B cell (primary cell): Measurements from ENCODE around the gene LMO7. TPM values are rescaled to one million over a fixed set of nuclear protein-coding genes. Genes with fewer than 3 reads are reported as not detected.

Source experiments
- ATAC-seq: fragments of 200-7000 bp; cut with Tn5 transposase; one replicate; pipeline ENCODE4 v1.10.0; 2021; ENCODE audit warnings: low read depth, mild to moderate bottlenecking, moderate number of reproducible peaks, moderate library complexity
- CTCF ChIA-PET: fragments of 350-600 bp; sonication (Branson Sonifier 250); formaldehyde crosslinking; loops from one replicate; lab custom pipeline; 2021; ENCODE audit warnings: antibody characterized with exemption, inconsistent platforms; lab: Charles Lee
- POLR2A ChIA-PET: fragments of 350-600 bp; sonication (Branson Sonifier 250); formaldehyde crosslinking; loops from one replicate; lab custom pipeline; 2021; ENCODE audit warnings: antibody characterized with exemption; lab: Charles Lee
- DNase-seq: peaks from one replicate; pipeline ENCODE4 v3.0.0; 2013
- H2AFZ ChIP-seq: 2 replicates; pipeline ENCODE4 v1.6.1; 2012; ENCODE audit warnings: mild to moderate bottlenecking, low read depth, low read length; ENCODE audit not compliant: insufficient read depth, poor library complexity, severe bottlenecking
- H3K27ac ChIP-seq, 2 donors: 1 replicate in 1 of 2; 2 replicates in 1 of 2; pipeline ENCODE4 v1.5.1; 2012 to 2013; ENCODE audit warnings: low read length in 2 of 2, mild to moderate bottlenecking in 2 of 2, moderate library complexity in 1 of 2
- H3K27me3 ChIP-seq, 4 experiments: fragments of 200-600 bp in 1 of 4; sonication (generic) in 1 of 4; replicated peaks in 1 of 4; 1 replicate in 2 of 4; 2 replicates in 2 of 4; pipeline versions ENCODE4 v1.6.1 to v1.7.0; 2013 to 2016; ENCODE audit warnings: low read length in 3 of 4, mild to moderate bottlenecking in 2 of 4, mixed read lengths in 1 of 4, moderate library complexity in 1 of 4; ENCODE audit not compliant: insufficient read depth in 4 of 4, control insufficient read depth in 3 of 4; ENCODE audit errors: control extremely low read depth in 1 of 4
- H3K36me3 ChIP-seq, 2 experiments: replicated peaks in 1 of 2; 1 replicate in 1 of 2; 2 replicates in 1 of 2; pipeline versions ENCODE4 v1.6.1 to v1.7.1; 2013; ENCODE audit warnings: low read length in 1 of 2; ENCODE audit not compliant: insufficient read depth in 2 of 2, control insufficient read depth in 1 of 2; ENCODE audit errors: control extremely low read depth in 1 of 2, extremely low read depth in 1 of 2
- H3K4me1 ChIP-seq, 2 donors: fragments of 200-600 bp in 1 of 2; sonication (generic) in 1 of 2; 1 replicate in 1 of 2; 2 replicates in 1 of 2; pipeline versions ENCODE4 v1.5.1 to v1.6.1; 2013 to 2017; ENCODE audit warnings: low read length in 2 of 2; ENCODE audit not compliant: control insufficient read depth in 2 of 2, insufficient read depth in 2 of 2
- H3K4me2 ChIP-seq: replicated peaks from 2 replicates; pipeline ENCODE3; 2012; ENCODE audit warnings: mild to moderate bottlenecking, low read depth, low read length; ENCODE audit not compliant: poor library complexity, severe bottlenecking
- H3K4me3 ChIP-seq, 5 experiments: fragments of 200-600 bp in 1 of 5; sonication (generic) in 1 of 5; 1 replicate in 3 of 5; 2 replicates in 2 of 5; pipeline versions ENCODE4 v1.5.1 to v1.7.0; 2011 to 2016; ENCODE audit warnings: low read length in 4 of 5, mild to moderate bottlenecking in 4 of 5, low read depth in 2 of 5, control low read depth in 1 of 5, moderate library complexity in 1 of 5; ENCODE audit not compliant: insufficient read depth in 1 of 5; ENCODE audit errors: control extremely low read depth in 1 of 5, extremely low read depth in 1 of 5
- H3K79me2 ChIP-seq: fragments of 200-600 bp; sonication (generic); one replicate; pipeline ENCODE4 v1.6.0; 2016; ENCODE audit warnings: low read length; ENCODE audit not compliant: control insufficient read depth, insufficient read depth
- H3K9ac ChIP-seq: fragments of 200-600 bp; sonication (generic); 2 replicates; pipeline ENCODE4 v1.6.1; 2017; ENCODE audit warnings: mild to moderate bottlenecking, low read length, moderate library complexity
- H3K9me3 ChIP-seq, 3 donors: one replicate each; pipeline versions ENCODE4 v1.6.1 to v1.7.1; 2013; ENCODE audit warnings: low read length in 2 of 3; ENCODE audit not compliant: control insufficient read depth in 2 of 3, insufficient read depth in 1 of 3; ENCODE audit errors: control extremely low read depth in 1 of 3
- H4K20me1 ChIP-seq: 2 replicates; pipeline ENCODE4 v1.6.0; 2012; ENCODE audit warnings: mild to moderate bottlenecking, low read length; ENCODE audit not compliant: insufficient read depth, control insufficient read depth, poor library complexity, severe bottlenecking
- H3K27ac Mint-ChIP-seq: one replicate; pipeline ENCODE4 v1.8.0; 2021; ENCODE audit warnings: mixed read lengths
- H3K27me3 Mint-ChIP-seq: one replicate; pipeline ENCODE4 v1.8.0; 2021; ENCODE audit warnings: mixed read lengths
- H3K4me1 Mint-ChIP-seq: one replicate; pipeline ENCODE4 v1.8.0; 2021; ENCODE audit warnings: mixed read lengths
- H3K4me3 Mint-ChIP-seq: one replicate; pipeline ENCODE4 v1.8.0; 2021; ENCODE audit warnings: mixed read lengths
- H3K9me3 Mint-ChIP-seq: one replicate; pipeline ENCODE4 v1.8.0; 2022; ENCODE audit warnings: mixed read lengths; ENCODE audit not compliant: insufficient read depth
- EZH2 ChIP-seq: IDR thresholded peaks from 2 replicates; pipeline ENCODE4 v1.6.1; 2012; ENCODE audit warnings: borderline replicate concordance, low read depth, mild to moderate bottlenecking, moderate library complexity, low read length; ENCODE audit not compliant: insufficient read depth, poor library complexity, severe bottlenecking
- WGBS: methylation state at CpG from one replicate; pipeline ENCODE4 v1.1.5; 2013; ENCODE audit warnings: missing lambda C conversion rate; ENCODE audit not compliant: insufficient coverage; 5-methylcytosine and 5-hydroxymethylcytosine counted together
- intact Hi-C: fragments of 100-400 bp; cut with micrococcal nuclease; formaldehyde crosslinking; loops from one replicate; pipeline ENCODE4 v1.10.0; 2022
- polyA plus RNA-seq: library from polyadenylated mRNA; depleted of rRNA; stranded (reverse); fragments of >200 nt; gene quantifications from 2 replicates; pipeline ENCODE4 v1.2.3, GENCODE V29; 2012
- total RNA-seq, 2 donors: library from RNA; stranded (reverse); fragments of 120-200 nt in 1 of 2; gene quantifications; 1 replicate in 1 of 2; 2 replicates in 1 of 2; pipeline versions ENCODE4 v1.2.3 to v1.2.4, GENCODE V29; 2013 to 2022
- TF ChIP-seq, protein P1 (sequence below): fragments of 200-600 bp; IDR thresholded peaks from one replicate; pipeline ENCODE4 v1.8.0; 2022; ENCODE audit warnings: antibody characterized with exemption, mild to moderate bottlenecking

LMO7 gene
- total and polyA plus RNA-seq, 2 donors (not counting 1 experiment from before 2014, with no cell fraction given): 7.8 to 17.4 TPM

DNA sequence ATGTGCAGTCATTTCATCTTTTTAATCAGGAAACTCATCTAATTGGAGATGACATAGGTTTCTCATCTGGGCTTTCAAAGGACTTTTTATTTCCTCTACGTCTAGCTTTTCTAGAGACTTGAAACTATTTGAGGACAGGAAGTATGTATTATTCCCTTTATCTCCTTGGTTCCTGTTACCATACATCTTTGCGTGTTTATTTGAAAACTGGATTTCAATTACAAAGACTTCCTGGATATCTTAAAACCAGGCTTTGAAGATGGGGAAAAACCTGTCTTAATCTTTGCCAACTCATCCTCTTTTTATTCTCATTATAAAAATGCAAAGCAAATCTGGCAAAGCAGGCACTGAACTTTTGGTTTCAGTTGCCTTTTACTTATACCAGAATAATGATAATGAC, 130.5 kb downstream of the LMO7 start:
- no CpG with 5 or more reads among the region's 2 CpGs for WGBS
- H3K9me3 ChIP-seq: no peaks in the 10 kb centered on the region
- CTCF ChIA-PET: no interaction called here
- H3K4me1 ChIP-seq: peaks cover 0 to 10% of the 10 kb centered on the region in 2 donors
- H3K9ac ChIP-seq: no peak overlapping the region
- H3K27me3 ChIP-seq: no peaks in the 10 kb centered on the region
- H3K9me3 Mint-ChIP-seq: no peaks in the 10 kb centered on the region
- H3K79me2 ChIP-seq: no peaks in the 10 kb centered on the region
- H3K36me3 ChIP-seq: no peaks in the 10 kb centered on the region
- H3K4me1 Mint-ChIP-seq: peaks cover 13% of the 10 kb centered on the region
- H4K20me1 ChIP-seq: no peaks in the 10 kb centered on the region
- H3K27ac ChIP-seq: no peak overlapping the region
- no peak overlapping the region for H2AFZ ChIP-seq
- no peaks in the 10 kb centered on the region for H3K27me3 Mint-ChIP-seq
- TF ChIP-seq EZH2: no peak
- TF ChIP-seq, protein P1, sequence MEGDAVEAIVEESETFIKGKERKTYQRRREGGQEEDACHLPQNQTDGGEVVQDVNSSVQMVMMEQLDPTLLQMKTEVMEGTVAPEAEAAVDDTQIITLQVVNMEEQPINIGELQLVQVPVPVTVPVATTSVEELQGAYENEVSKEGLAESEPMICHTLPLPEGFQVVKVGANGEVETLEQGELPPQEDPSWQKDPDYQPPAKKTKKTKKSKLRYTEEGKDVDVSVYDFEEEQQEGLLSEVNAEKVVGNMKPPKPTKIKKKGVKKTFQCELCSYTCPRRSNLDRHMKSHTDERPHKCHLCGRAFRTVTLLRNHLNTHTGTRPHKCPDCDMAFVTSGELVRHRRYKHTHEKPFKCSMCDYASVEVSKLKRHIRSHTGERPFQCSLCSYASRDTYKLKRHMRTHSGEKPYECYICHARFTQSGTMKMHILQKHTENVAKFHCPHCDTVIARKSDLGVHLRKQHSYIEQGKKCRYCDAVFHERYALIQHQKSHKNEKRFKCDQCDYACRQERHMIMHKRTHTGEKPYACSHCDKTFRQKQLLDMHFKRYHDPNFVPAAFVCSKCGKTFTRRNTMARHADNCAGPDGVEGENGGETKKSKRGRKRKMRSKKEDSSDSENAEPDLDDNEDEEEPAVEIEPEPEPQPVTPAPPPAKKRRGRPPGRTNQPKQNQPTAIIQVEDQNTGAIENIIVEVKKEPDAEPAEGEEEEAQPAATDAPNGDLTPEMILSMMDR: no peak
- H3K4me2 ChIP-seq: no peak overlapping the region
- DNase-seq: no peak
- intact Hi-C loops: no loop called here
- POLR2A ChIA-PET: no interaction called here
- H3K4me3 Mint-ChIP-seq: no peak overlapping the region
- H3K4me3 ChIP-seq: no peak overlapping the region
- no peak for ATAC-seq
- no peak overlapping the region for H3K27ac Mint-ChIP-seq

DNA sequence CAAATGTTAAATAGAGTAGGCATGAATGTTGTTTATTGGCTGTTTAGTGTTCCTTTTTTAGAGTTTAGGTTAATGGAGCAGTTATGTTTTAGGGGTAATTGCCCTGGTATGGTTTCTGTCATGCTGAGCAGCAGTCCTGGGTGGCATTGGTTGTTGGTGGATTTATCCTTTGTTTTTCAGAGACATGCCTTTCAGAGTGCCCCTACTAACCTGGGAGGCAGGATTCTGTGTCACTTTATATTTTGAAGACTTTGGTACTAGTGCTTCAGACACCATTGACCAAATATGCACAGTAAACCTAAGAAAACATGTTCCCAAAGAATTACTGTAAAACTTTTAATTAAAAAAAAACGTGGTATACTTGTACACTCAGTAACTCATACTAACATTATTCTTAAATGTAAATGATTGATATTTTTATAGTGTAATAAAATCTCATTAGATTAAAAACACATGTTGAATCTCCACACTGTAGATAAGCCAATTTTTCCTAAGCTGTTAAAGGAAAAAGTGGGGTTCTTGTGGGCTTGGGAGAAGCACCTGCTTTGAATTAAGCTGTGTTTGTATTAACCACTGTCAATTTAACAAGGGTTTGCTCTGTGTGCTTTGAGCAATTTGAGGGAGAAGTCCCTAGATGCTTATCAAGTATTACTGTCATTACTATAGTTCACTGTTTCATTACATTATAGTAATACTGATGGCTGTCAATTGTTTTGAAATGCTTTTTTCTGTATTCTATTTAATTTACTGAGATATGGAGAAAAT, 133.2 kb downstream of the LMO7 start:
- H3K27me3 ChIP-seq: no peaks in the 10 kb centered on the region
- Mint-ChIP-seq H3K4me1 (peaks cover 3% of the 10 kb centered on the region), H3K27ac (no peak overlapping the region), H3K27me3 (no peaks in the 10 kb centered on the region), H3K9me3 (no peaks in the 10 kb centered on the region), H3K4me3 (no peak overlapping the region)
- no peak overlapping the region for H3K4me2 ChIP-seq
- no peaks in the 10 kb centered on the region for H4K20me1 ChIP-seq
- CTCF ChIA-PET: no interaction called here
- no peak overlapping the region for H3K4me3 ChIP-seq
- no peaks in the 10 kb centered on the region for H3K4me1 ChIP-seq
- WGBS: no CpG with 5 or more reads among the region's 1 CpG
- no peak overlapping the region for H3K9ac ChIP-seq
- H3K79me2 ChIP-seq: no peaks in the 10 kb centered on the region
- no peak overlapping the region for H2AFZ ChIP-seq
- H3K9me3 ChIP-seq: no peaks in the 10 kb centered on the region
- no peak overlapping the region for H3K27ac ChIP-seq
- DNase-seq (no peak), ATAC-seq (no peak)
- intact Hi-C loops: no loop called here
- TF ChIP-seq, protein P1: no peak
- TF ChIP-seq EZH2: no peak
- H3K36me3 ChIP-seq: no peaks in the 10 kb centered on the region
- POLR2A ChIA-PET: no interaction called here
